Activated CD8-positive, alpha-beta memory T cell treated with anti-CD3 and anti-CD28 coated beads, Interleukin-2, amount 50 U/mL, for 1 hour (primary cell): ENCODE results near the gene HSF2BP.
"Not testable (repeated sequence)": the region's sequence is repeated elsewhere in the genome, so short reads cannot be mapped to it uniquely, and the experiment has no call there.

ENCODE experiments used
- DNase-seq: peaks from one replicate; pipeline ENCODE4 v3.0.0-alpha.2; 2020; ENCODE audit errors: extremely low read depth

HSF2BP gene

GRCh38 chr21:43687566-43688399, 28.5 kb upstream of the HSF2BP start:
- no peak for DNase-seq

GRCh38 chr21:43686811-43687565, 27.7 kb upstream of the HSF2BP start:
- DNase-seq = no peak

GRCh38 chr21:43684424-43684823, 25.1 kb upstream of the HSF2BP start:
- DNase-seq = no peak

GRCh38 chr21:43681650-43682049, 22.4 kb upstream of the HSF2BP start:
- no peak for DNase-seq

- DNase-seq = not testable (repeated sequence)
Measured at GRCh38 chr21:43680421-43680820, 21.1 kb upstream of the HSF2BP start.

GRCh38 chr21:43679951-43680350, 20.7 kb upstream of the HSF2BP start:
- DNase-seq = no peak

- DNase-seq = no peak
Measured at GRCh38 chr21:43676391-43676790, 17.1 kb upstream of the HSF2BP start.

GRCh38 chr21:43675871-43676270, 16.6 kb upstream of the HSF2BP start:
- no peak for DNase-seq

GRCh38 chr21:43669828-43670605, 10.7 kb upstream of the HSF2BP start:
- no peak for DNase-seq

- DNase-seq = no peak
Measured at GRCh38 chr21:43667191-43667904, 8.1 kb upstream of the HSF2BP start.

- no peak for DNase-seq
Measured at GRCh38 chr21:43665879-43666278, 6.6 kb upstream of the HSF2BP start.

GRCh38 chr21:43664358-43664757, 5.1 kb upstream of the HSF2BP start:
- no peak for DNase-seq

- no peak for DNase-seq
Measured at GRCh38 chr21:43663033-43663432, 3.7 kb upstream of the HSF2BP start.

GRCh38 chr21:43662286-43662685, 3.0 kb upstream of the HSF2BP start:
- no peak for DNase-seq

- no peak for DNase-seq
Measured at GRCh38 chr21:43658769-43659135, 536 bp downstream of the HSF2BP start.

- DNase-seq = no peak
Measured at GRCh38 chr21:43658088-43658741, 1.1 kb downstream of the HSF2BP start.

- DNase-seq = no peak
Measured at GRCh38 chr21:43657355-43658087, 1.8 kb downstream of the HSF2BP start.

- no peak for DNase-seq
Measured at GRCh38 chr21:43654806-43655489, 4.3 kb downstream of the HSF2BP start.

- no peak for DNase-seq
Measured at GRCh38 chr21:43653626-43654025, 5.7 kb downstream of the HSF2BP start.

- DNase-seq = no peak
Measured at GRCh38 chr21:43652616-43653015, 6.7 kb downstream of the HSF2BP start.
